Measurements from ENCODE around the gene HDAC8. TPM values are rescaled to one million over a fixed set of nuclear protein-coding genes. Genes with fewer than 3 reads are reported as not detected.
A peak's percentile ranks its signal among the peaks of the same experiment; 100 is the strongest.

HDAC8 gene
- total and polyA plus RNA-seq, 12 donors = 32.1 to 232 (median 57.1) TPM

- H3K4me3 ChIP-seq = no peak overlapping the region
- intact Hi-C loops (cut with DNase I) = no loop called here
Measured at GRCh38 chrX:72393836-72394517, 178.7 kb downstream of the HDAC8 start.

DNA sequence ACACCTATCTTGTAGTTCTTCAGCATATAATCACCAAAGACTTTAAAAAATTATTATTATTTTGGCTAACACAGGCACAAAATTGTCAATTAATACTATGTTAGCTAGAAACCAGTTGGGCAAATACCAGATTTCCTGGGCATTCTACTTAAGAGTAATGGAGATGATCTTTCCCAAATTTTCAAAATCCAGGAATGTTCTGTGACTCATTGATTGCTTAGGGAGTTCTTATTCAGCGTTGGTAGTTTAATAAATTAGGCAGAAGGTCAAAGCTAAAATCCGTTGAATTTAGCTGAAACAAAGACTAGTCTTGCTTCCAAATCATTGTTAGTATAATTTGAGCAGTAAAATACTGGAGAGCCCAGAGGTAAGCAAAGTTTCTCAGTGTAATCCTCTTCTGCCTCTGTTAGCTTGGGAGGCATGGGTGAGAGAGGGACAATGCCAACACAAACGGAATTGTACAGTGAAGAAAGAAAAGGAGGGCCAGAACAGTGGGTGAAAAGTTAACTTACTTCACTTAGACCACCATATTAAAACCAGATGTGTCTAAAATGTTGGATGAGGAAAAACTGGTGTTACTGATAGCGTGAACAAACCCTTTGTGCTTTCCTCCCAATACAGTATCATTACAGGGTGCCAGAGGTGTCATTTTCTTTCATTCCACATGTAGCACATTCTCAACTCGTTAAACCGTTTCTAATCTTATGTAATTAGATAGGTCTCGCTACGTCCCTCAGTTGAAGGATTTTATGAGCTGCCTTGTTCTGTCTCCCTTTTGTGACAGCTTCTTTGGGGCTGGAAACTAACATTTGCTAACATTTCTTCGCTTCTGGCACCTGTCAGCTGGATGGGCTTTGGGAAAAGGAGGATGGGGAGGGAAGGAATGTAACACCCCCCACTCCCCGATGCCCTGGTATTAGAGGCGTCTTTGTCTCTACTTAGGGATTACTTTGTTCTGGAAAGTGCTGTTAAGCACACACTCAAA, 179.5 kb downstream of the HDAC8 start:
- Histone ChIP-seq H3K27me3 (peaks cover 4% of the 10 kb centered on the region), H3K36me3 (replicated peaks in 1 of 2) (no peaks in the 10 kb centered on the region), H3K9me3 (replicated peaks in 1 of 3) (no peaks in the 10 kb centered on the region), H3K27ac (no peak overlapping the region), H3K4me1 (replicated peaks in 1 of 2) (peaks cover 0 to 12% of the 10 kb centered on the region in 2 donors), H3K4me3 (no peak overlapping the region)
- no peak for TF ChIP-seq CTCF (IDR thresholded peaks at IDR 0.05)
- no peak for TF ChIP-seq POLR2A (IDR thresholded peaks at IDR 0.05)
- intact Hi-C loops (cut with DNase I) = no loop called here
- WGBS, 4 donors = 65 to 82% (median 77%) methylated on average over 11 of the region's 11 CpGs
- no peak for DNase-seq

More at GRCh38 chrX:72393836-72394517, 178.7 kb downstream of the HDAC8 start:
- 63 to 82% (median 71%) methylated on average over 7 to 8 of the region's 8 CpGs for WGBS, 4 donors
- no peaks in the 10 kb centered on the region for H3K27me3 ChIP-seq
- DNase-seq = no peak
- no peaks in the 10 kb centered on the region for H3K9me3 ChIP-seq (replicated peaks in 1 of 3)
- peaks cover 0 to 12% of the 10 kb centered on the region in 2 donors for H3K4me1 ChIP-seq (replicated peaks in 1 of 2)
- TF ChIP-seq POLR2A (IDR thresholded peaks at IDR 0.05) = no peak
- no peak for TF ChIP-seq CTCF (IDR thresholded peaks at IDR 0.05)
- H3K36me3 ChIP-seq (replicated peaks in 1 of 2) = no peaks in the 10 kb centered on the region
- no peak overlapping the region for H3K27ac ChIP-seq

DNA sequence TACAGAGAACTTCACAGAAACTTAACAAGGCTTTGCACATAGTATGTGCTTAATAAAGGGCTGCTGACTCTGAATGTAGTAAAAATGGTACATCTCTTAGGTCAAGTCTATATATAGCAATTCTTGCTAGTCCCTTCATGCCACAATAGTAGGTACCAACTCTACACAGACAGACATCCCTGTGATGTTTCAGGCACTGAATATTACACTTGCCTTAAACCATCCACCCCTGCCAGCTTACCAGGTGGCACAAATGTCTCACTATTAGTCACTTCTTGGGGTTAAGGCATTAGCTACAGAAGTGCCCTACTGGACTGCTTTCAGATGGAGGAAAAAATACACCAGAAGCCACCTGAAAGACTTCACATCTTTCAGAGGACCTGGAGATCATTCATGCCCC, 180.6 kb downstream of the HDAC8 start:
- intact Hi-C loops (cut with DNase I) = no loop called here
- no peaks in the 10 kb centered on the region for H3K36me3 ChIP-seq (replicated peaks in 1 of 2)
- H3K4me1 ChIP-seq (replicated peaks in 1 of 2) = peaks cover 0 to 12% of the 10 kb centered on the region in 2 donors
- no peak for TF ChIP-seq POLR2A (IDR thresholded peaks at IDR 0.05)
- H3K9me3 ChIP-seq (replicated peaks in 1 of 3) = no peaks in the 10 kb centered on the region
- peaks cover 4% of the 10 kb centered on the region for H3K27me3 ChIP-seq
- no peak overlapping the region for H3K27ac ChIP-seq
- H3K4me3 ChIP-seq = no peak overlapping the region
- DNase-seq = no peak

DNA sequence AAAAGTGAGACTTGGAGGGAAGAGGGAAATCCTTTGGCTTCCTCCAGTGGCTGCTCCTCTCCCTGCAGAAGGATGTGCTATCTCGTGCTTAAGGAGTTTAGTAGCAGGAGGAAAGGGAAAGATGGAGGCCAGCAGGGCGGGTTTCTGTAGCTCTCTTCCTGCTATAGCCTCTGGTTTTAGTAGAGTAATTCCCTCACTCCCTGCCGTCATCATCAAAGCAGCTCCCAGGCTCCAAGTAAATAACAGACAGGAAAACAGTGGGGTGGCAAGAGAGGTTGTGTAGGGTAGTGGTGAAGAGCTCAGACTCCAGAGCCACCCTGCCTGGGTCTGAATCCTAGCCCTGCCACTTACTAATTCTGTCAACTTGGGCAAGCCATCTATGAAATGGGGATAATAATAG, 185.4 kb downstream of the HDAC8 start:
- intact Hi-C loops (cut with DNase I) = no loop called here
- no peak for DNase-seq
- no peaks in the 10 kb centered on the region for H3K36me3 ChIP-seq (replicated peaks in 1 of 2)
- no peak overlapping the region for H3K27ac ChIP-seq
- H3K9me3 ChIP-seq (replicated peaks in 1 of 3) = no peaks in the 10 kb centered on the region
- WGBS, 4 donors = 52 to 100% (median 77%) methylated on average over 3 of the region's 3 CpGs
- no peak overlapping the region for H3K4me3 ChIP-seq
- H3K4me1 ChIP-seq (replicated peaks in 1 of 2) = peaks cover 0 to 1% of the 10 kb centered on the region in 2 donors
- peaks cover 4% of the 10 kb centered on the region for H3K27me3 ChIP-seq
- no peak for TF ChIP-seq POLR2A (IDR thresholded peaks at IDR 0.05)

DNA sequence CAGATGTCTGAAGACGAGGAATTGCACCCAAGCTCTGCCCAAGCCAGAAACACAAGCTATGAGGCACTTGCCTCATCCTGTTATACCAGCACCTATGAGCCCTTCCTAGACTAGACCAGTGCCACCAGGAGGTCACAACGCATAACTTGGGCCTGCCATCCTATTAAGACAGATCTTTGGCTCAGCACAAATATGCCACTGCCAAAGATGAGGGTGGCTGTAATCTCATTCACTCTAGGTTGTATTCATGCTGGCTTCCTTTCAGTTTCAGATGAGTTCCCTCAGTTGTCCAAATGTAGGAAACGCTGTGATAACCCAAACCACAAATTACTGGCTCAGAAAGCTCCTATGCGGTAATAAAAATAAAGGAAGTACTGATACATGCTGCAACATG, 190.4 kb downstream of the HDAC8 start:
- Histone ChIP-seq H3K27me3 (no peaks in the 10 kb centered on the region), H3K36me3 (replicated peaks in 1 of 2) (no peaks in the 10 kb centered on the region), H3K27ac (no peak overlapping the region), H3K4me3 (no peak overlapping the region), H3K4me1 (replicated peaks in 1 of 2) (peaks cover 0 to 6% of the 10 kb centered on the region in 2 donors), H3K9me3 (replicated peaks in 1 of 3) (no peaks in the 10 kb centered on the region)
- DNase-seq = peak in 1 of 7 donors; percentile 8
- no peak for TF ChIP-seq CTCF (IDR thresholded peaks at IDR 0.05)
- no peak for TF ChIP-seq POLR2A (IDR thresholded peaks at IDR 0.05)
- intact Hi-C loops (cut with DNase I) = no loop called here
- WGBS, 4 donors = 32 to 55% (median 41%) methylated on average over 3 to 4 of the region's 4 CpGs

All from adrenal gland (tissue), 12 donors.